A549 (cell line): ENCODE measurements around the gene KAT6B. TPM values are rescaled to one million over a fixed set of nuclear protein-coding genes. Genes with fewer than 3 reads are reported as not detected.

Experiments
- ATAC-seq, 2 experiments: fragments of 200-7000 bp in 1 of 2; fragments of >200 bp in 1 of 2; cut with Nextera tagmentation in 1 of 2; cut with Tn5 transposase in 1 of 2; 3 replicates each; pipeline versions ENCODE4 v1.8.0 to v1.9.1; 2018 to 2020; ENCODE audit warnings: mild to moderate bottlenecking in 1 of 2, moderate library complexity in 1 of 2
- CTCF ChIA-PET: fragments of 300-600 bp; sonication (Branson Sonifier 250); formaldehyde crosslinking; extraction: SDS; loops from one replicate; lab custom pipeline; 2021; ENCODE audit warnings: antibody characterized with exemption, inconsistent platforms; lab: Yijun Ruan, JAX
- POLR2A ChIA-PET: fragments of 350-600 bp; formaldehyde crosslinking; extraction: SDS; loops from one replicate; lab custom pipeline; 2021; ENCODE audit warnings: antibody characterized with exemption, inconsistent platforms; lab: Yijun Ruan, JAX
- DNase-seq, 2 experiments: peaks; one replicate each; pipeline versions ENCODE4 v3.0.0 to v3.0.0-alpha.2; 2011 to 2016; ENCODE audit warnings: low read depth in 1 of 2, low spot score in 1 of 2
- FAIRE-seq: peaks from 2 replicates; lab custom pipeline; 2011; peaks lifted over from hg19 to GRCh38; lab: Jason Lieb, UNC
- H3K27ac ChIP-seq, 2 experiments: fragments of >200 bp; sonication (Bioruptor Twin); formaldehyde crosslinking; 3 replicates each; pipeline ENCODE4 v1.5.1; 2016 to 2017
- H3K4me1 ChIP-seq: fragments of >200 bp; sonication (Bioruptor Twin); formaldehyde crosslinking; 3 replicates; pipeline ENCODE4 v1.6.1; 2016
- H3K4me2 ChIP-seq: fragments of >200 bp; sonication (Bioruptor Twin); formaldehyde crosslinking; 3 replicates; pipeline ENCODE4 v1.6.1; 2016
- H3K4me3 ChIP-seq: fragments of >200 bp; sonication (Bioruptor Twin); formaldehyde crosslinking; 3 replicates; pipeline ENCODE4 v1.5.1; 2016
- H3K9me3 ChIP-seq: fragments of >200 bp; sonication (Bioruptor Twin); formaldehyde crosslinking; 3 replicates; pipeline ENCODE4 v1.6.1; 2016
- BHLHE40 ChIP-seq: IDR thresholded peaks from 2 replicates; pipeline ENCODE4 v1.6.1; 2012; ENCODE audit warnings: low read depth, low read length, inconsistent platforms
- CBX2 ChIP-seq: fragments of 200-600 bp; sonication (generic); IDR thresholded peaks from 2 replicates; pipeline ENCODE4 v1.6.1; 2016; ENCODE audit warnings: low read depth, mild to moderate bottlenecking, borderline replicate concordance
- CBX8 ChIP-seq: fragments of 200-600 bp; sonication (generic); IDR thresholded peaks from 2 replicates; pipeline ENCODE4 v1.6.1; 2016
- CHD2 ChIP-seq: fragments of 150-350 bp; IDR thresholded peaks from 2 replicates; pipeline ENCODE4 v1.6.1; 2014; ENCODE audit warnings: low read length; ENCODE audit not compliant: partially characterized antibody
- EHF ChIP-seq: fragments of 250-450 bp; sonication (Bioruptor Pico); IDR thresholded peaks from 2 replicates; pipeline ENCODE4 v1.5.0; 2020; ENCODE audit warnings: mild to moderate bottlenecking
- ESRRA ChIP-seq: fragments of 150-350 bp; IDR thresholded peaks from 2 replicates; pipeline ENCODE4 v1.6.1; 2014; ENCODE audit warnings: mild to moderate bottlenecking, low read length, borderline replicate concordance
- FOSB ChIP-seq: fragments of 250-450 bp; sonication (Bioruptor Pico); IDR thresholded peaks from 2 replicates; pipeline ENCODE4 v1.5.0; 2020; ENCODE audit warnings: mild to moderate bottlenecking, moderate library complexity
- FOSL2 ChIP-seq, 2 experiments: fragments of 450-650 bp in 1 of 2; fragments of >200 bp in 1 of 2; sonication (Bioruptor Twin) in 1 of 2; formaldehyde crosslinking; IDR thresholded peaks; 2 replicates each; pipeline versions ENCODE4 v1.5.0 to v1.6.1; 2016 to 2020; ENCODE audit warnings: mild to moderate bottlenecking in 1 of 2, moderate library complexity in 1 of 2
- GATA3 ChIP-seq: IDR thresholded peaks from 2 replicates; pipeline ENCODE4 v1.6.1; 2012; ENCODE audit warnings: borderline replicate concordance
- HMGXB4 ChIP-seq: fragments of 250-450 bp; sonication (Bioruptor Pico); IDR thresholded peaks from 2 replicates; pipeline ENCODE4 v1.5.0; 2021; ENCODE audit warnings: mild to moderate bottlenecking, moderate library complexity, borderline replicate concordance
- HOXB13 ChIP-seq: fragments of 250-450 bp; sonication (Bioruptor Pico); IDR thresholded peaks from 2 replicates; pipeline ENCODE4 v1.5.0; 2020; ENCODE audit warnings: low read depth, mild to moderate bottlenecking, moderate library complexity
- KDM1A ChIP-seq: fragments of 200-600 bp; sonication (generic); IDR thresholded peaks from 2 replicates; pipeline ENCODE4 v1.6.1; 2016; ENCODE audit warnings: low read depth, mild to moderate bottlenecking
- KDM5A ChIP-seq: fragments of 200-600 bp; sonication (generic); IDR thresholded peaks from 2 replicates; pipeline ENCODE4 v1.6.1; 2016; ENCODE audit warnings: antibody characterized with exemption, mild to moderate bottlenecking
- MAZ ChIP-seq: fragments of 150-350 bp; IDR thresholded peaks from 2 replicates; pipeline ENCODE4 v1.6.1; 2014; ENCODE audit warnings: antibody characterized with exemption, low read depth, low read length, borderline replicate concordance
- MYC ChIP-seq: IDR thresholded peaks from 2 replicates; pipeline ENCODE4 v1.6.1; 2012; ENCODE audit warnings: mild to moderate bottlenecking, inconsistent platforms, low read length, improper control_type of control experiment, borderline replicate concordance
- NFE2L2 ChIP-seq: fragments of 150-350 bp; conservative IDR thresholded peaks from 2 replicates; pipeline ENCODE4 v1.6.1; 2014; ENCODE audit warnings: low read length
- NPAS2 ChIP-seq: fragments of 250-450 bp; sonication (Bioruptor Pico); IDR thresholded peaks from 2 replicates; pipeline ENCODE4 v1.8.0; 2022; ENCODE audit warnings: mild to moderate bottlenecking, moderate library complexity, borderline replicate concordance
- PBX3 ChIP-seq: IDR thresholded peaks from 2 replicates; pipeline ENCODE4 v1.6.1; 2012
- PHF8 ChIP-seq: fragments of 200-600 bp; sonication (generic); IDR thresholded peaks from 2 replicates; pipeline ENCODE4 v1.6.1; 2016; ENCODE audit warnings: low read depth, mild to moderate bottlenecking, antibody characterized with exemption, moderate library complexity, borderline replicate concordance
- RCOR1 ChIP-seq: fragments of 150-350 bp; IDR thresholded peaks from 2 replicates; pipeline ENCODE4 v1.6.1; 2014; ENCODE audit warnings: antibody characterized with exemption, low read length, low read depth
- REST ChIP-seq: fragments of 200-600 bp; sonication (generic); IDR thresholded peaks from 2 replicates; pipeline ENCODE4 v1.6.1; 2016; ENCODE audit warnings: antibody characterized with exemption, mild to moderate bottlenecking, moderate library complexity
- RNF2 ChIP-seq: fragments of 200-600 bp; sonication (generic); IDR thresholded peaks from 2 replicates; pipeline ENCODE4 v1.6.1; 2016; ENCODE audit warnings: low read depth, mild to moderate bottlenecking, antibody characterized with exemption, moderate library complexity, borderline replicate concordance
- SMC3 ChIP-seq: fragments of >200 bp; sonication (Bioruptor Twin); formaldehyde crosslinking; IDR thresholded peaks from 3 replicates; pipeline ENCODE4 v1.6.1; 2018; ENCODE audit warnings: inconsistent platforms
- SREBF2 ChIP-seq: fragments of 450-650 bp; IDR thresholded peaks from 2 replicates; pipeline ENCODE4 v1.6.1; 2014; ENCODE audit warnings: mild to moderate bottlenecking, moderate library complexity
- ZNF302 ChIP-seq: fragments of 250-450 bp; sonication (Bioruptor Pico); IDR thresholded peaks from 2 replicates; pipeline ENCODE4 v1.9.0; 2021; ENCODE audit warnings: inconsistent platforms, mild to moderate bottlenecking, moderate library complexity
- WGBS: methylation state at CpG from one replicate; pipeline ENCODE4 v1.1.6; 2017; ENCODE audit errors: missing lambda C conversion rate; 5-methylcytosine and 5-hydroxymethylcytosine counted together
- polyA plus RNA-seq, 4 experiments: library from polyadenylated mRNA; depleted of rRNA in 3 of 4; stranded (reverse); fragments of >200 nt; fragmentation: RNase III in 1 of 4; extraction: RNeasy Plus Mini Kit Qiagen cat#74134 plus additional on column Dnase treatment in 1 of 4; gene quantifications; 2 replicates in 3 of 4; 3 replicates in 1 of 4; pipeline ENCODE4 v1.2.3, GENCODE V29; 2011 to 2017

KAT6B gene
- polyA plus RNA-seq, 2 of the 4 experiments (the other 2 are of a cell fraction), result 5.6 to 5.7 TPM

DNA sequence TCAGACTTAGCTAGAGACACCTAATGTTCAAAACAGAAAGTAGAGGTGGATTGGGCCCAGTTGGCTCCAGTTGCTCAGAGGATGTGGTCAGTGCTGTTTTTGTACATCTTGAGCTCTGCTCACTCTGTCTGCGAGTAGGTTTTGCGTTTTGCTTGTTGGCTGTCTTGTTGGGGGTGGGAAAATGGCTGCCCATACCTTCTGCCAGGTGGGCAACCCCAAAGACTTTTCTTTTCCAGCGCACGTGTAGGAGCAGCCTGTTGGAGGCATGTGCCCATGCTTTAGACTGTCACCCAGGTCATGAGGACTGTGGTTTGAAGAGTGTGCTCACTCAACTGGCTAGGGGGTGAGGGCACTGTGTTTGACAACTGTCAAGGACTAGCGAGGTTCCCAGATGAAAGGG lies 73.9 kb downstream of the KAT6B start:
- TF ChIP-seq RNF2 (no peak), ESRRA (no peak), PBX3 (no peak), FOSB (CRISPR knock-in tag) (no peak), PHF8 (no peak), SREBF2 (no peak), KDM1A (no peak), NPAS2 (CRISPR knock-in tag) (no peak), BHLHE40 (no peak), KDM5A (no peak), EHF (CRISPR knock-in tag) (no peak), REST (no peak), MYC (no peak), RCOR1 (no peak), ZNF302 (CRISPR knock-in tag) (no peak), CHD2 (no peak), GATA3 (no peak), CBX2 (no peak), NFE2L2 (no peak), MAZ (no peak)
- FAIRE-seq (no peak), ATAC-seq (no peak), DNase-seq (no peak)
- WGBS, result 96% methylated on average over 5 of the region's 5 CpGs
- ChIA-PET POLR2A (no interaction called here), CTCF (interaction anchor here (0.6 kb wide), 1 partner anchor 43 kb away, joined by 3 read pairs; no protein-coding TSS in a partner anchor)
- H3K4me1 ChIP-seq, result peaks cover 22% of the 10 kb centered on the region
- no peaks in the 10 kb centered on the region for H3K9me3 ChIP-seq
- no peak overlapping the region for H3K4me2 ChIP-seq
- no peak overlapping the region for H3K4me3 ChIP-seq
- H3K27ac ChIP-seq, result no peak overlapping the region

GRCh38 chr10:74901301-74901700 lies 74.9 kb downstream of the KAT6B start:
- Histone ChIP-seq H3K4me2 (no peak overlapping the region), H3K27ac (no peak overlapping the region), H3K4me1 (peaks cover 22% of the 10 kb centered on the region), H3K9me3 (no peaks in the 10 kb centered on the region), H3K4me3 (no peak overlapping the region)
- TF ChIP-seq HOXB13 (no peak), CBX8 (no peak), HMGXB4 (CRISPR knock-in tag) (no peak), FOSL2 (IDR thresholded peaks at IDR 0.05) (no peak), FOSL2 (CRISPR knock-in tag; IDR thresholded peaks at IDR 0.05) (no peak), SMC3 (no peak)
- DNase-seq (no peak), ATAC-seq (no peak), FAIRE-seq (no peak)
- WGBS, result 80% methylated on average over 2 of the region's 2 CpGs
- POLR2A ChIA-PET, result no interaction called here
- CTCF ChIA-PET, result interaction anchor here (1.2 kb wide), 1 partner anchor 12 kb away, joined by 4 read pairs; no protein-coding TSS in a partner anchor
